Trophoblast cell (in vitro differentiated cells and primary cell): ENCODE results near the gene HSPH1.
"Not testable (repeated sequence)": the region's sequence is repeated elsewhere in the genome, so short reads cannot be mapped to it uniquely, and the experiment has no call there.

ENCODE experiments used
- DNase-seq, 2 donors: peaks; one replicate each; pipeline ENCODE4 v3.0.0-alpha.2; 2016
- H2AFZ ChIP-seq: 2 replicates; pipeline ENCODE4 v1.6.1; 2013; ENCODE audit warnings: low read length, moderate library complexity, mild to moderate bottlenecking; ENCODE audit not compliant: insufficient read depth, poor library complexity
- H2AK5ac ChIP-seq: 2 replicates; pipeline ENCODE4 v1.6.1; 2013; ENCODE audit warnings: mild to moderate bottlenecking, low read length
- H2BK120ac ChIP-seq: 2 replicates; pipeline ENCODE4 v1.6.1; 2013; ENCODE audit warnings: low read length, mild to moderate bottlenecking, moderate library complexity; ENCODE audit not compliant: insufficient read depth, poor library complexity
- H2BK12ac ChIP-seq: 2 replicates; pipeline ENCODE4 v1.6.1; 2013; ENCODE audit warnings: mild to moderate bottlenecking, low read length, moderate library complexity
- H2BK5ac ChIP-seq: 2 replicates; pipeline ENCODE4 v1.6.1; 2013; ENCODE audit warnings: low read length, low read depth, moderate library complexity, mild to moderate bottlenecking; ENCODE audit not compliant: poor library complexity
- H3K14ac ChIP-seq: 2 replicates; pipeline ENCODE4 v1.6.1; 2013; ENCODE audit warnings: mild to moderate bottlenecking, low read length
- H3K18ac ChIP-seq: 2 replicates; pipeline ENCODE4 v1.6.1; 2013; ENCODE audit warnings: mild to moderate bottlenecking, low read length
- H3K23ac ChIP-seq: 2 replicates; pipeline ENCODE4 v1.6.1; 2013; ENCODE audit warnings: low read length
- H3K27ac ChIP-seq: 2 replicates; pipeline ENCODE4 v1.5.1; 2013; ENCODE audit warnings: low read depth, mild to moderate bottlenecking, inconsistent platforms, low read length, moderate library complexity
- H3K27me3 ChIP-seq: 2 replicates; pipeline ENCODE4 v1.6.1; 2013; ENCODE audit warnings: inconsistent platforms, mild to moderate bottlenecking, low read length, moderate library complexity; ENCODE audit not compliant: insufficient read depth
- H3K36me3 ChIP-seq, 2 experiments: 1 replicate in 1 of 2; 2 replicates in 1 of 2; pipeline ENCODE4 v1.6.1; 2013; ENCODE audit warnings: low read length in 2 of 2, mild to moderate bottlenecking in 2 of 2, moderate library complexity in 1 of 2; ENCODE audit not compliant: insufficient read depth in 2 of 2, control insufficient read depth in 1 of 2
- H3K4ac ChIP-seq: 2 replicates; pipeline ENCODE4 v1.6.1; 2013; ENCODE audit warnings: low read depth, mild to moderate bottlenecking, low read length, moderate library complexity
- H3K4me1 ChIP-seq, 2 experiments: 1 replicate in 1 of 2; 2 replicates in 1 of 2; pipeline ENCODE4 v1.6.1; 2013; ENCODE audit warnings: low read length in 2 of 2, mild to moderate bottlenecking in 2 of 2, moderate library complexity in 1 of 2; ENCODE audit not compliant: insufficient read depth in 2 of 2, control insufficient read depth in 1 of 2
- H3K4me2 ChIP-seq: 2 replicates; pipeline ENCODE4 v1.6.1; 2013; ENCODE audit warnings: inconsistent platforms, mild to moderate bottlenecking, low read length, moderate library complexity
- H3K4me3 ChIP-seq: 2 replicates; pipeline ENCODE4 v1.5.1; 2013; ENCODE audit warnings: mild to moderate bottlenecking, low read depth, low read length, inconsistent platforms
- H3K79me1 ChIP-seq: one replicate; pipeline ENCODE4 v1.6.1; 2013; ENCODE audit warnings: low read length
- H3K79me2 ChIP-seq: 2 replicates; pipeline ENCODE4 v1.6.1; 2013; ENCODE audit warnings: low read length, mild to moderate bottlenecking; ENCODE audit not compliant: control insufficient read depth, insufficient read depth, poor library complexity
- H3K9ac ChIP-seq: 2 replicates; pipeline ENCODE4 v1.6.1; 2013; ENCODE audit warnings: mild to moderate bottlenecking, low read length
- H3K9me3 ChIP-seq: 2 replicates; pipeline ENCODE4 v1.6.1; 2013; ENCODE audit warnings: low read depth, mild to moderate bottlenecking, control low read depth, inconsistent platforms, low read length; ENCODE audit not compliant: insufficient read depth
- H4K12ac ChIP-seq: 2 replicates; pipeline ENCODE4 v1.6.1; 2013; ENCODE audit warnings: low read depth, mild to moderate bottlenecking, low read length, moderate library complexity
- H4K8ac ChIP-seq: 2 replicates; pipeline ENCODE4 v1.6.1; 2013; ENCODE audit warnings: low read depth, mild to moderate bottlenecking, low read length, moderate library complexity
- H4K91ac ChIP-seq: one replicate; pipeline ENCODE4 v1.6.1; 2013; ENCODE audit warnings: low read depth, mild to moderate bottlenecking, low read length, moderate library complexity
- WGBS: extraction: QIAGEN DNeasy Blood & Tissue Kit; methylation state at CpG from one replicate; pipeline ENCODE4 v1.1.7; 2013; ENCODE audit warnings: missing lambda C conversion rate; ENCODE audit not compliant: insufficient read length, insufficient coverage; ENCODE audit errors: extremely low coverage; 5-methylcytosine and 5-hydroxymethylcytosine counted together

The HSPH1 gene

GRCh38 chr13:31177813-31178495 lies 16.2 kb upstream of the HSPH1 start:
- not testable (repeated sequence) for H3K27ac ChIP-seq, H3K4me2 ChIP-seq, H4K8ac ChIP-seq, H2BK5ac ChIP-seq, H2BK120ac ChIP-seq, H3K4me3 ChIP-seq, DNase-seq, H3K9me3 ChIP-seq, H3K23ac ChIP-seq, H4K91ac ChIP-seq, H3K4ac ChIP-seq, H2BK12ac ChIP-seq, H4K12ac ChIP-seq, H2AFZ ChIP-seq, H3K27me3 ChIP-seq, H3K36me3 ChIP-seq, H3K14ac ChIP-seq, H2AK5ac ChIP-seq, H3K18ac ChIP-seq, H3K9ac ChIP-seq, H3K79me1 ChIP-seq, H3K79me2 ChIP-seq, H3K4me1 ChIP-seq
- WGBS, result no CpG with 5 or more reads among the region's 12 CpGs

GRCh38 chr13:31175847-31176532 lies 14.3 kb upstream of the HSPH1 start:
- Histone ChIP-seq H4K91ac (no peak overlapping the region), H4K12ac (no peak overlapping the region), H3K14ac (no peak overlapping the region), H3K4me3 (no peak overlapping the region), H3K9ac (no peak overlapping the region), H3K9me3 (no peaks in the 10 kb centered on the region), H3K36me3 (no peaks in the 10 kb centered on the region), H3K23ac (no peak overlapping the region), H3K4ac (no peak overlapping the region), H2BK120ac (no peak overlapping the region), H3K4me1 (peaks cover 0 to 2% of the 10 kb centered on the region in 2 experiments), H4K8ac (no peak overlapping the region), H2AK5ac (no peak overlapping the region), H3K27me3 (no peaks in the 10 kb centered on the region), H3K27ac (no peak overlapping the region), H3K79me1 (no peaks in the 10 kb centered on the region), H3K18ac (no peak overlapping the region), H2BK12ac (no peak overlapping the region), H2AFZ (no peak overlapping the region), H3K79me2 (no peaks in the 10 kb centered on the region), H3K4me2 (no peak overlapping the region), H2BK5ac (no peak overlapping the region)
- no peak for DNase-seq
- no CpG with 5 or more reads among the region's 3 CpGs for WGBS

- H2BK120ac ChIP-seq, result no peak overlapping the region
Measured at GRCh38 chr13:31174018-31174417, 12.3 kb upstream of the HSPH1 start.

GRCh38 chr13:31172535-31172934 lies 10.8 kb upstream of the HSPH1 start:
- no peak overlapping the region for H3K4me2 ChIP-seq
- H4K8ac ChIP-seq, result no peak overlapping the region
- H3K4me1 ChIP-seq, result peaks cover 0 to 2% of the 10 kb centered on the region in 2 experiments
- DNase-seq, result peak; percentile 51 to 85
- no peaks in the 10 kb centered on the region for H3K27me3 ChIP-seq
- no peak overlapping the region for H3K14ac ChIP-seq
- H4K12ac ChIP-seq, result no peak overlapping the region
- no peak overlapping the region for H3K9ac ChIP-seq
- no peaks in the 10 kb centered on the region for H3K36me3 ChIP-seq
- no peak overlapping the region for H3K4me3 ChIP-seq
- no peaks in the 10 kb centered on the region for H3K9me3 ChIP-seq
- no peak overlapping the region for H3K18ac ChIP-seq
- H2BK5ac ChIP-seq, result no peak overlapping the region
- H2BK12ac ChIP-seq, result no peak overlapping the region
- no peak overlapping the region for H3K23ac ChIP-seq
- H4K91ac ChIP-seq, result no peak overlapping the region
- no peaks in the 10 kb centered on the region for H3K79me2 ChIP-seq
- no peaks in the 10 kb centered on the region for H3K79me1 ChIP-seq
- WGBS, result no CpG with 5 or more reads among the region's 2 CpGs
- no peak overlapping the region for H2BK120ac ChIP-seq
- H3K4ac ChIP-seq, result no peak overlapping the region
- H3K27ac ChIP-seq, result no peak overlapping the region
- H2AK5ac ChIP-seq, result no peak overlapping the region
- H2AFZ ChIP-seq, result no peak overlapping the region

More at GRCh38 chr13:31174018-31174417, 12.3 kb upstream of the HSPH1 start:
- Histone ChIP-seq H3K9me3 (no peaks in the 10 kb centered on the region), H4K8ac (no peak overlapping the region), H2AFZ (no peak overlapping the region), H3K14ac (no peak overlapping the region), H2BK5ac (no peak overlapping the region), H2BK12ac (no peak overlapping the region), H3K4me2 (no peak overlapping the region), H3K79me2 (no peaks in the 10 kb centered on the region), H2AK5ac (no peak overlapping the region), H3K27me3 (no peaks in the 10 kb centered on the region), H3K18ac (no peak overlapping the region), H3K27ac (no peak overlapping the region), H3K36me3 (no peaks in the 10 kb centered on the region), H3K4ac (no peak overlapping the region), H3K9ac (no peak overlapping the region), H3K4me3 (no peak overlapping the region), H4K12ac (no peak overlapping the region), H3K4me1 (peaks cover 0 to 2% of the 10 kb centered on the region in 2 experiments), H4K91ac (no peak overlapping the region), H3K79me1 (no peaks in the 10 kb centered on the region), H3K23ac (no peak overlapping the region)
- no CpG with 5 or more reads among the region's 3 CpGs for WGBS
- DNase-seq, result no peak
